ENCODE data around the gene RCOR3. TPM values are rescaled to one million over a fixed set of nuclear protein-coding genes. Genes with fewer than 3 reads are reported as not detected.

Gene RCOR3
- total RNA-seq, 4 donors from 2014 or later = 49.3 to 77.8 (median 57.6) TPM

- TF ChIP-seq CTCF (IDR thresholded peaks at IDR 0.05; ENCODE audit: low read depth) = no peak
Measured at GRCh38 chr1:211359876-211360275, 100.7 kb downstream of the RCOR3 start.

- TF ChIP-seq CTCF (IDR thresholded peaks at IDR 0.05; ENCODE audit: low read depth) = no peak
Measured at GRCh38 chr1:211361202-211361601, 102.0 kb downstream of the RCOR3 start.

Other genes with a start within 250 kb of the RCOR3 start
- gene KCNH1, start 125.2 kb upstream of the RCOR3 start, total RNA-seq = under 1 TPM in 1 of 4 donors, not detected in 3; 0.44 TPM
- gene TRAF5, start 67.5 kb downstream of the RCOR3 start, total RNA-seq = 10 to 100 TPM; 10.1 to 19.1 (median 12.6) TPM
- gene RD3, start 232.8 kb downstream of the RCOR3 start, total RNA-seq = under 1 TPM in 2 of 4 donors, not detected in 2; 0.22 to 0.34 TPM